ENCODE measurements around the gene JPH2. TPM values are rescaled to one million over a fixed set of nuclear protein-coding genes. Genes with fewer than 3 reads are reported as not detected.
"Not testable (repeated sequence)": the region's sequence is repeated elsewhere in the genome, so short reads cannot be mapped to it uniquely, and the experiment has no call there.

Gene JPH2
- total RNA-seq, 1 donor from 2014 or later = 7.9 TPM

DNA sequence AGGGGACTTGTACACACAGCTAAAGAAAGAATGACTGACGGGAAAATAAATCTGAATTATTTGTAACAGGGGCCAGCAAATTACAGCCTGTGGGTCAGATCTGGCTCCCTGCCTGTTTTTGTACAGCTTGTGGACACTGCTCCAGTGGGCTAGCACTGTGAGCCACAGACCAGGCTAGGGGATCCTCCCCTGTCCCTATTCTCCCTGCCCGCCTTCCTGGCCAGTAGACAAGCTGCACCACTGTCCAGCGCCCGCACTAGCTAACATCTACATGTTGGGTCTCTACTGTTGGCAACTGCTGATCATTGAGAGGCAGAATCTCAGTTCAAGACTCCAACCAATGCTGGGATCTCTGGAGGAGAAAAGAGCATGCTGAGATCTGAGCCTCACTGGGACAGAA, 12.9 kb upstream of the JPH2 start:
- TF ChIP-seq, protein P1, sequence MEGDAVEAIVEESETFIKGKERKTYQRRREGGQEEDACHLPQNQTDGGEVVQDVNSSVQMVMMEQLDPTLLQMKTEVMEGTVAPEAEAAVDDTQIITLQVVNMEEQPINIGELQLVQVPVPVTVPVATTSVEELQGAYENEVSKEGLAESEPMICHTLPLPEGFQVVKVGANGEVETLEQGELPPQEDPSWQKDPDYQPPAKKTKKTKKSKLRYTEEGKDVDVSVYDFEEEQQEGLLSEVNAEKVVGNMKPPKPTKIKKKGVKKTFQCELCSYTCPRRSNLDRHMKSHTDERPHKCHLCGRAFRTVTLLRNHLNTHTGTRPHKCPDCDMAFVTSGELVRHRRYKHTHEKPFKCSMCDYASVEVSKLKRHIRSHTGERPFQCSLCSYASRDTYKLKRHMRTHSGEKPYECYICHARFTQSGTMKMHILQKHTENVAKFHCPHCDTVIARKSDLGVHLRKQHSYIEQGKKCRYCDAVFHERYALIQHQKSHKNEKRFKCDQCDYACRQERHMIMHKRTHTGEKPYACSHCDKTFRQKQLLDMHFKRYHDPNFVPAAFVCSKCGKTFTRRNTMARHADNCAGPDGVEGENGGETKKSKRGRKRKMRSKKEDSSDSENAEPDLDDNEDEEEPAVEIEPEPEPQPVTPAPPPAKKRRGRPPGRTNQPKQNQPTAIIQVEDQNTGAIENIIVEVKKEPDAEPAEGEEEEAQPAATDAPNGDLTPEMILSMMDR (IDR thresholded peaks at IDR 0.05) = no peak
- no peak overlapping the region for H3K4me3 ChIP-seq
- DNase-seq = no peak
- H3K36me3 ChIP-seq = peaks cover 89% of the 10 kb centered on the region
- H3K27ac ChIP-seq = no peak overlapping the region
- ATAC-seq = no peak
- H3K27me3 ChIP-seq = no peaks in the 10 kb centered on the region
- H3K4me1 ChIP-seq = peaks cover 23% of the 10 kb centered on the region
- intact Hi-C loops (cut with DNase I) = no loop called here
- no peaks in the 10 kb centered on the region for H3K9me3 ChIP-seq

DNA sequence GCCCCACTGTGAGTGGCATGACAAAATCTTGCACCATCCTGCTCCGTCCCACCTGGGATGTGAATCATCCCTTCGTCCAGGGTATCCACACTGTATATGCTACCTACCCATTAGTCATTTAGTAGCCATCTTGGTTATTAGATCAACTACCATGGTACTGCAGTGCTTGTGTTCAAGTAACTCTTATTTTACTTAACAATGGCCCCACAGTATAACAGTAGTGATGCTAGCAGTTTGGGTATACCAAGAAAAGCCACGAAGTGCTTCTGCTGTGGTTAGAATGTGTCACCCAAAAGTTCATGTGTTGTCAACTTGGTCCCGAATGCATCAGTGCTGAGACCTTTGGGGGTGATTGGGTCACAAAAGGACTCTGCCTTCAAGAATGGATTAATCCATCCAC, 11.9 kb upstream of the JPH2 start:
- intact Hi-C loops (cut with DNase I) = no loop called here
- Histone ChIP-seq H3K27ac (no peak overlapping the region), H3K27me3 (no peaks in the 10 kb centered on the region), H3K4me1 (peaks cover 13% of the 10 kb centered on the region), H3K4me3 (no peak overlapping the region), H3K9me3 (no peaks in the 10 kb centered on the region), H3K36me3 (peaks cover 79% of the 10 kb centered on the region)
- no peak for ATAC-seq
- TF ChIP-seq, protein P1 (IDR thresholded peaks at IDR 0.05) = no peak
- no peak for DNase-seq

- no peak for DNase-seq
- H3K27me3 ChIP-seq = no peaks in the 10 kb centered on the region
- TF ChIP-seq, protein P1 (IDR thresholded peaks at IDR 0.05) = no peak
- intact Hi-C loops (cut with DNase I) = no loop called here
- H3K36me3 ChIP-seq = peaks cover 57% of the 10 kb centered on the region
- H3K27ac ChIP-seq = no peak overlapping the region
- peaks cover 6% of the 10 kb centered on the region for H3K4me1 ChIP-seq
- ATAC-seq = no peak
- H3K9me3 ChIP-seq = no peaks in the 10 kb centered on the region
- no peak overlapping the region for H3K4me3 ChIP-seq
Measured at GRCh38 chr20:44196271-44196670, 9.3 kb upstream of the JPH2 start.

- no peak overlapping the region for H3K27ac ChIP-seq
- no peaks in the 10 kb centered on the region for H3K9me3 ChIP-seq
- intact Hi-C loops (cut with DNase I) = no loop called here
- peaks cover 50% of the 10 kb centered on the region for H3K36me3 ChIP-seq
- DNase-seq (no peak), ATAC-seq (no peak)
- TF ChIP-seq, protein P1 (IDR thresholded peaks at IDR 0.05) = no peak
- H3K4me3 ChIP-seq = no peak overlapping the region
- H3K27me3 ChIP-seq = no peaks in the 10 kb centered on the region
- peaks cover 2% of the 10 kb centered on the region for H3K4me1 ChIP-seq
Measured at GRCh38 chr20:44195605-44196004, 8.6 kb upstream of the JPH2 start.

- TF ChIP-seq, protein P1 (IDR thresholded peaks at IDR 0.05) = no peak
- H3K4me3 ChIP-seq = no peak overlapping the region
- no peaks in the 10 kb centered on the region for H3K27me3 ChIP-seq
- no peak overlapping the region for H3K27ac ChIP-seq
- peaks cover 32% of the 10 kb centered on the region for H3K36me3 ChIP-seq
- intact Hi-C loops (cut with DNase I) = loop anchor here (5.0 kb wide), 1 partner anchor 76 kb away; no protein-coding TSS in a partner anchor
- DNase-seq (no peak), ATAC-seq (no peak)
- H3K9me3 ChIP-seq = no peaks in the 10 kb centered on the region
- no peaks in the 10 kb centered on the region for H3K4me1 ChIP-seq
Measured at GRCh38 chr20:44193801-44194200, 6.8 kb upstream of the JPH2 start.

DNA sequence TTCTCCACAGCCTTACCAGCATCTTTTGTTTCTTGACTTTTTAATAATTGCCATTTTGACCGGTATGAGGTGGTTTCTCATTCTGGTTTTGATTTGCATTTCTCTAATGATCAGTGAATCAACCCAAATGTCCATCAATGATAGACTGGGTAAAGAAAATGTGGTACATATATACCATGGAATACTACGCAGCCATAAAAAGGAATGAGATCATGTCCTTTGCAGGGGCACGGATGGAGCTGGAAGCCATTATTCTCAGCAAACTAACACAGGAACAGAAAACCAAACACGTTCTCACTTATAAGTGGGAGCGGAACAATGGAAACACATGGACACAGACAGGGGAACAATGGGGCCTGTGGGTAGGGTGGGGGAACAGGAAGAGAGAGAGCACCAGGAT, 4.7 kb upstream of the JPH2 start:
- not testable (repeated sequence) for H3K27ac ChIP-seq, ATAC-seq, H3K9me3 ChIP-seq, DNase-seq, H3K4me3 ChIP-seq
- Histone ChIP-seq H3K36me3 (peaks cover 11% of the 10 kb centered on the region), H3K4me1 (peaks cover 14% of the 10 kb centered on the region), H3K27me3 (peaks cover 10% of the 10 kb centered on the region)
- intact Hi-C loops (cut with DNase I) = loop anchor here (5.0 kb wide), 1 partner anchor 74 kb away; no protein-coding TSS in a partner anchor
